OCI-LY3 (cell line): ENCODE data around the gene PDZRN3.

Experiments used
- EZH2phosphoT487 ChIP-seq: fragments of 200-600 bp; shearing (Covaris generic); IDR thresholded peaks from 2 replicates; pipeline ENCODE4 v1.6.1; 2018; ENCODE audit warnings: antibody characterized with exemption, mixed run types, low read depth
- TF ChIP-seq, protein P1 (sequence below): fragments of 200-600, 300-600 bp; sonication (generic); IDR thresholded peaks from 2 replicates; pipeline ENCODE4 v1.5.1; 2014; ENCODE audit warnings: antibody characterized with exemption, low read length, low read depth

DNA sequence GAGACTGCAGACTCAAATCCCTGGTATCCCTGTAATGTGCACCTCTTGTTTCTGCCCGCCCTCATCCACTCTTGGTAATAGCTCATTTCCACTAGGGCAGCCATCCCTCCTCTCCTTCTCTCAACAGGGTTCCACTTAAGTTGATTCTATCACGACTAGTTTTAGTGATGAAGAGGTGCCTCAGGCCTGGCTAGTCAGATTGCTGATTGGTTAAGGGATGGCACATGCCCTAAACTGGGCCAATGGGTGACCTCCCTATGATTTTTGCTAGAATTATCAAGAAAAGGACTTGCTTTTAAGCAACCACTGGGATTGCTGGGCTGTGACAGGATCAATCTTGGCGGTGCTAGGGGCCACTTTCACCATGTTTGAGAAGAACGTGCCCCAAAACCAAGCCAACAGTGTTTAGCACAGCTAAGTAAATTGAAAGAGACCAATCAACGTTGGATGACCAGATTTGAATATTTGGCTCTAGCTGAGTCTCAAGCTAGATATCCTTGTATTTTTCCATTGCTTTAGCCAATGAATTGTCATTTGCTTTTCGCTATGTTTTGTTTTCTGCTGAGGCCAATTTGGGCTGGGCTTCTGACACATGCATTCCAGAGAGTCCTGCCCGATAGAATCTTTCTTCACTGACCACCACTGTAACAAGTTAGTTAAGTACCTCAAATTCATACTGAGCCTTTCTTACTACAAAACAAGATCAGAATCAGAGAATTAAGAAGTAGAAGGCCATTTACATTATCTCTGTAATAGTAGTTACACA is 131.0 kb downstream of the PDZRN3 start:
- TF ChIP-seq, protein P1, sequence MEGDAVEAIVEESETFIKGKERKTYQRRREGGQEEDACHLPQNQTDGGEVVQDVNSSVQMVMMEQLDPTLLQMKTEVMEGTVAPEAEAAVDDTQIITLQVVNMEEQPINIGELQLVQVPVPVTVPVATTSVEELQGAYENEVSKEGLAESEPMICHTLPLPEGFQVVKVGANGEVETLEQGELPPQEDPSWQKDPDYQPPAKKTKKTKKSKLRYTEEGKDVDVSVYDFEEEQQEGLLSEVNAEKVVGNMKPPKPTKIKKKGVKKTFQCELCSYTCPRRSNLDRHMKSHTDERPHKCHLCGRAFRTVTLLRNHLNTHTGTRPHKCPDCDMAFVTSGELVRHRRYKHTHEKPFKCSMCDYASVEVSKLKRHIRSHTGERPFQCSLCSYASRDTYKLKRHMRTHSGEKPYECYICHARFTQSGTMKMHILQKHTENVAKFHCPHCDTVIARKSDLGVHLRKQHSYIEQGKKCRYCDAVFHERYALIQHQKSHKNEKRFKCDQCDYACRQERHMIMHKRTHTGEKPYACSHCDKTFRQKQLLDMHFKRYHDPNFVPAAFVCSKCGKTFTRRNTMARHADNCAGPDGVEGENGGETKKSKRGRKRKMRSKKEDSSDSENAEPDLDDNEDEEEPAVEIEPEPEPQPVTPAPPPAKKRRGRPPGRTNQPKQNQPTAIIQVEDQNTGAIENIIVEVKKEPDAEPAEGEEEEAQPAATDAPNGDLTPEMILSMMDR, result no peak
- TF ChIP-seq EZH2phosphoT487, result no peak
